Measurements from ENCODE around the gene FLNA.
"Not testable (repeated sequence)": the region's sequence is repeated elsewhere in the genome, so short reads cannot be mapped to it uniquely, and the experiment has no call there.

Gene FLNA

GRCh38 chrX:154358011-154358410 lies 16.4 kb downstream of the FLNA start:
- no peak for DNase-seq (ENCODE audit: low read depth)

GRCh38 chrX:154357205-154357604 lies 17.2 kb downstream of the FLNA start:
- no peak for DNase-seq (ENCODE audit: low read depth)

- DNase-seq (ENCODE audit: low read depth): no peak
Measured at GRCh38 chrX:154356596-154356995, 17.8 kb downstream of the FLNA start.

- DNase-seq (ENCODE audit: low read depth): no peak
Measured at GRCh38 chrX:154355776-154356140, 18.7 kb downstream of the FLNA start.

- DNase-seq (ENCODE audit: low read depth): no peak
Measured at GRCh38 chrX:154355094-154355775, 19.2 kb downstream of the FLNA start.

- no peak for DNase-seq (ENCODE audit: low read depth)
Measured at GRCh38 chrX:154354516-154354915, 19.9 kb downstream of the FLNA start.

- no peak for DNase-seq (ENCODE audit: low read depth)
Measured at GRCh38 chrX:154354013-154354412, 20.4 kb downstream of the FLNA start.

- DNase-seq (ENCODE audit: low read depth): no peak
Measured at GRCh38 chrX:154353172-154353843, 21.1 kb downstream of the FLNA start.

- DNase-seq (ENCODE audit: low read depth): no peak
Measured at GRCh38 chrX:154352466-154352865, 22.0 kb downstream of the FLNA start.

- no peak for DNase-seq (ENCODE audit: low read depth)
Measured at GRCh38 chrX:154352012-154352401, 22.4 kb downstream of the FLNA start.

- DNase-seq (ENCODE audit: low read depth): no peak
Measured at GRCh38 chrX:154351183-154352011, 23.0 kb downstream of the FLNA start.

- DNase-seq (ENCODE audit: low read depth): no peak
Measured at GRCh38 chrX:154350429-154351182, 23.8 kb downstream of the FLNA start.

- DNase-seq (ENCODE audit: low read depth): no peak
Measured at GRCh38 chrX:154349979-154350378, 24.5 kb downstream of the FLNA start.

- no peak for DNase-seq (ENCODE audit: low read depth)
Measured at GRCh38 chrX:154349359-154349935, 25.0 kb downstream of the FLNA start.

GRCh38 chrX:154348646-154349358 lies 25.6 kb downstream of the FLNA start:
- DNase-seq (ENCODE audit: low read depth): no peak

- DNase-seq (ENCODE audit: low read depth): peak; percentile 47
Measured at GRCh38 chrX:154348114-154348531, 26.3 kb downstream of the FLNA start.

- DNase-seq (ENCODE audit: low read depth): not testable (repeated sequence)
Measured at GRCh38 chrX:154343620-154344019, 30.8 kb downstream of the FLNA start.

- DNase-seq (ENCODE audit: low read depth): not testable (repeated sequence)
Measured at GRCh38 chrX:154343063-154343462, 31.4 kb downstream of the FLNA start.

- DNase-seq (ENCODE audit: low read depth): not testable (repeated sequence)
Measured at GRCh38 chrX:154341399-154342298, 32.8 kb downstream of the FLNA start.

GRCh38 chrX:154334496-154334895 lies 39.9 kb downstream of the FLNA start:
- DNase-seq (ENCODE audit: low read depth): no peak

All from fibroblast of gingiva (primary cell).